Activated CD4-positive, alpha-beta T cell treated with anti-CD3 and anti-CD28 coated beads, Interleukin-2, amount 50 U/mL, for 4 hours (primary cell): ENCODE measurements around the gene MMP10.

Source experiments
- DNase-seq, 2 experiments: peaks; one replicate each; pipeline ENCODE4 v3.0.0-alpha.2; 2020

MMP10 gene

GRCh38 chr11:102724904-102725500 lies 55.4 kb downstream of the MMP10 start, which contains the start of gene MMP8:
Gene MMP8 (minus strand): TSS chr11:102724954. CDS start chr11:102724855, 99 bp downstream.
- no peak for DNase-seq

- DNase-seq, result no peak
These were observed 57.6 kb downstream of the MMP10 start for GRCh38 chr11:102722821-102723220.
